ENCODE results near the gene MYO1E.
A peak's percentile ranks its signal among the peaks of the same experiment; 100 is the strongest.
"Not testable (repeated sequence)": the region's sequence is repeated elsewhere in the genome, so short reads cannot be mapped to it uniquely, and the experiment has no call there.

The MYO1E gene

GRCh38 chr15:59148153-59148833 lies 224.4 kb downstream of the MYO1E start:
- no peak for DNase-seq (ENCODE audit: extremely low read depth in 1 of 2, low read depth in 1 of 2)

- no peak for DNase-seq (ENCODE audit: extremely low read depth in 1 of 2, low read depth in 1 of 2)
Observed at GRCh38 chr15:59147666-59148065, 225.0 kb downstream of the MYO1E start.

GRCh38 chr15:59144594-59144993 lies 228.1 kb downstream of the MYO1E start:
- DNase-seq (ENCODE audit: extremely low read depth in 1 of 2, low read depth in 1 of 2), result not testable (repeated sequence)

GRCh38 chr15:59143281-59143680 lies 229.4 kb downstream of the MYO1E start:
- DNase-seq (ENCODE audit: extremely low read depth in 1 of 2, low read depth in 1 of 2), result no peak

- DNase-seq (ENCODE audit: extremely low read depth in 1 of 2, low read depth in 1 of 2), result no peak
Observed at GRCh38 chr15:59140422-59141226, 232.0 kb downstream of the MYO1E start.

- peak in 1 of 2 donors; percentile 29 for DNase-seq (ENCODE audit: extremely low read depth in 1 of 2, low read depth in 1 of 2)
Observed at GRCh38 chr15:59138243-59138642, 234.4 kb downstream of the MYO1E start.

- DNase-seq (ENCODE audit: extremely low read depth in 1 of 2, low read depth in 1 of 2), result no peak
Observed at GRCh38 chr15:59137566-59137965, 235.1 kb downstream of the MYO1E start.

- no peak for DNase-seq (ENCODE audit: extremely low read depth in 1 of 2, low read depth in 1 of 2)
Observed at GRCh38 chr15:59133929-59134427, 238.7 kb downstream of the MYO1E start.

- DNase-seq (ENCODE audit: extremely low read depth in 1 of 2, low read depth in 1 of 2), result no peak
Observed at GRCh38 chr15:59131969-59132562, 240.6 kb downstream of the MYO1E start.

GRCh38 chr15:59131456-59131855 lies 241.2 kb downstream of the MYO1E start:
- no peak for DNase-seq (ENCODE audit: extremely low read depth in 1 of 2, low read depth in 1 of 2)

GRCh38 chr15:59127255-59127654 lies 245.4 kb downstream of the MYO1E start:
- not testable (repeated sequence) for DNase-seq (ENCODE audit: extremely low read depth in 1 of 2, low read depth in 1 of 2)

GRCh38 chr15:59125683-59126082 lies 247.0 kb downstream of the MYO1E start:
- DNase-seq (ENCODE audit: extremely low read depth in 1 of 2, low read depth in 1 of 2), result not testable (repeated sequence)

- no peak for DNase-seq (ENCODE audit: extremely low read depth in 1 of 2, low read depth in 1 of 2)
Observed at GRCh38 chr15:59124261-59124660, 248.4 kb downstream of the MYO1E start.

- no peak for DNase-seq (ENCODE audit: extremely low read depth in 1 of 2, low read depth in 1 of 2)
Observed at GRCh38 chr15:59120937-59121336, 251.7 kb downstream of the MYO1E start.

- no peak for DNase-seq (ENCODE audit: extremely low read depth in 1 of 2, low read depth in 1 of 2)
Observed at GRCh38 chr15:59119625-59120024, 253.0 kb downstream of the MYO1E start.

GRCh38 chr15:59116771-59117170 lies 255.9 kb downstream of the MYO1E start:
- DNase-seq (ENCODE audit: extremely low read depth in 1 of 2, low read depth in 1 of 2), result no peak

GRCh38 chr15:59116141-59116540 lies 256.5 kb downstream of the MYO1E start:
- DNase-seq (ENCODE audit: extremely low read depth in 1 of 2, low read depth in 1 of 2), result no peak

- DNase-seq (ENCODE audit: extremely low read depth in 1 of 2, low read depth in 1 of 2), result no peak
Observed at GRCh38 chr15:59115047-59115446, 257.6 kb downstream of the MYO1E start.

- no peak for DNase-seq (ENCODE audit: extremely low read depth in 1 of 2, low read depth in 1 of 2)
Observed at GRCh38 chr15:59111251-59111650, 261.4 kb downstream of the MYO1E start.

GRCh38 chr15:59105854-59106253 lies 266.8 kb downstream of the MYO1E start:
- no peak for DNase-seq (ENCODE audit: extremely low read depth in 1 of 2, low read depth in 1 of 2)

- DNase-seq (ENCODE audit: extremely low read depth in 1 of 2, low read depth in 1 of 2), result peak; percentile 52 to 63
Observed at GRCh38 chr15:59104912-59105732, 267.5 kb downstream of the MYO1E start, which contains the start of gene CCNB2. TSS of gene CCNB2 (plus strand) at chr15:59105146. CDS start at chr15:59105269, 123 bp downstream.

All from activated CD8-positive, alpha-beta memory T cell treated with anti-CD3 and anti-CD28 coated beads for 1 hour (primary cell).